GM23338 (cell line): Measurements from ENCODE around the gene LRRFIP2.

Source experiments
- CREB1 ChIP-seq: fragments of 250-450 bp; sonication (Bioruptor Pico); IDR thresholded peaks from 2 replicates; pipeline ENCODE4 v1.5.0; 2020; ENCODE audit warnings: low read depth, mild to moderate bottlenecking, moderate library complexity
- EZH2 ChIP-seq: fragments of 200-600 bp; sonication (generic); IDR thresholded peaks from one replicate; pipeline ENCODE4 v1.8.0; 2017; ENCODE audit warnings: antibody characterized with exemption, mild to moderate bottlenecking, low read depth; ENCODE audit not compliant: unreplicated experiment
- EZH2phosphoT487 ChIP-seq: fragments of 200-600 bp; sonication (generic); IDR thresholded peaks from one replicate; pipeline ENCODE4 v1.8.1; 2018; ENCODE audit warnings: antibody characterized with exemption; ENCODE audit not compliant: unreplicated experiment
- JUNB ChIP-seq: IDR thresholded peaks from one replicate; pipeline ENCODE4 v1.6.1; 2016; ENCODE audit warnings: antibody characterized with exemption; ENCODE audit not compliant: unreplicated experiment
- NANOG ChIP-seq: IDR thresholded peaks from 2 replicates; pipeline ENCODE4 v1.6.1; 2016; ENCODE audit warnings: antibody characterized with exemption, borderline replicate concordance
- POLR2AphosphoS5 ChIP-seq: IDR thresholded peaks from 2 replicates; pipeline ENCODE4 v1.6.1; 2016; ENCODE audit warnings: antibody characterized with exemption, low read depth
- REST ChIP-seq: IDR thresholded peaks from one replicate; pipeline ENCODE4 v1.6.1; 2018; ENCODE audit warnings: antibody characterized with exemption; ENCODE audit not compliant: unreplicated experiment
- STAT1 ChIP-seq: IDR thresholded peaks from one replicate; pipeline ENCODE4 v1.6.1; 2016; ENCODE audit warnings: antibody characterized with exemption; ENCODE audit not compliant: unreplicated experiment
- ZNF114 ChIP-seq: fragments of 250-450 bp; sonication (Bioruptor Pico); IDR thresholded peaks from 2 replicates; pipeline ENCODE4 v1.5.0; 2020; ENCODE audit warnings: mild to moderate bottlenecking, moderate library complexity
- ZNF462 ChIP-seq: fragments of 250-450 bp; sonication (Bioruptor Pico); IDR thresholded peaks from 2 replicates; pipeline ENCODE4 v1.5.0; 2020; ENCODE audit warnings: mild to moderate bottlenecking, moderate library complexity
- TF ChIP-seq, protein P1 (sequence below), 2 experiments: fragments of 200-600 bp in 1 of 2; sonication (generic) in 1 of 2; conservative IDR thresholded peaks; 2 replicates each; pipeline versions ENCODE4 v1.5.1 to v1.6.1; 2016 to 2017; ENCODE audit warnings: antibody characterized with exemption in 2 of 2, low read depth in 2 of 2, mild to moderate bottlenecking in 2 of 2, moderate library complexity in 1 of 2
- TF ChIP-seq, protein P2 (sequence below): IDR thresholded peaks from 2 replicates; pipeline ENCODE4 v1.6.1; 2016; ENCODE audit warnings: antibody characterized with exemption

DNA sequence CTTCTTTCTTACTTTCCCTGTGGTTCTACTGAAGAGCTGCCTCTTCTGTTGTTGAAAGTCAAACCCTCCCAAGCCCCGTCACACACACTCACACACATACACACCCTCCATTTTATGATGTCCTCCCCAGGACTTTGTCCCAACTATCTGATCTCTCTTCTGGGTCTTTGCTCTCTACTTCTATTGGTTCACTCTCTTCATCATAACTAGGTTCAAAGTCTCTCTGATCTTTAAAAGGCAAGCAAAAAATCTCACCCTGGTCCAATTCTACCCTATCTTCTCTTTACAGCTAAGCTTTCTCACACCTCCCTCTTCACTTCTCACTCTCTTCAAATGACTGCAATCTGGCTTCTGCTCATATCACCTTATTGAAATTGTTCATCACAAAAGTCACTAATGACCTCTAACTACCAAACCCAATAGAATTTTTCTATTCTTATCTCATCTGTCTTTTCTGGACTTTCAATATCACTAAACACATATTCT, 34.8 kb downstream of the LRRFIP2 start:
- TF ChIP-seq EZH2phosphoT487 (no peak), EZH2 (no peak), POLR2AphosphoS5 (no peak), REST (no peak), STAT1 (no peak), JUNB (no peak), CREB1 (no peak), NANOG (no peak), ZNF462 (no peak), ZNF114 (no peak)
- TF ChIP-seq, protein P1, sequence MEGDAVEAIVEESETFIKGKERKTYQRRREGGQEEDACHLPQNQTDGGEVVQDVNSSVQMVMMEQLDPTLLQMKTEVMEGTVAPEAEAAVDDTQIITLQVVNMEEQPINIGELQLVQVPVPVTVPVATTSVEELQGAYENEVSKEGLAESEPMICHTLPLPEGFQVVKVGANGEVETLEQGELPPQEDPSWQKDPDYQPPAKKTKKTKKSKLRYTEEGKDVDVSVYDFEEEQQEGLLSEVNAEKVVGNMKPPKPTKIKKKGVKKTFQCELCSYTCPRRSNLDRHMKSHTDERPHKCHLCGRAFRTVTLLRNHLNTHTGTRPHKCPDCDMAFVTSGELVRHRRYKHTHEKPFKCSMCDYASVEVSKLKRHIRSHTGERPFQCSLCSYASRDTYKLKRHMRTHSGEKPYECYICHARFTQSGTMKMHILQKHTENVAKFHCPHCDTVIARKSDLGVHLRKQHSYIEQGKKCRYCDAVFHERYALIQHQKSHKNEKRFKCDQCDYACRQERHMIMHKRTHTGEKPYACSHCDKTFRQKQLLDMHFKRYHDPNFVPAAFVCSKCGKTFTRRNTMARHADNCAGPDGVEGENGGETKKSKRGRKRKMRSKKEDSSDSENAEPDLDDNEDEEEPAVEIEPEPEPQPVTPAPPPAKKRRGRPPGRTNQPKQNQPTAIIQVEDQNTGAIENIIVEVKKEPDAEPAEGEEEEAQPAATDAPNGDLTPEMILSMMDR (conservative IDR thresholded peaks at IDR 0.05; ENCODE audit: low read depth in 2 of 2) = no peak
- TF ChIP-seq, protein P2, sequence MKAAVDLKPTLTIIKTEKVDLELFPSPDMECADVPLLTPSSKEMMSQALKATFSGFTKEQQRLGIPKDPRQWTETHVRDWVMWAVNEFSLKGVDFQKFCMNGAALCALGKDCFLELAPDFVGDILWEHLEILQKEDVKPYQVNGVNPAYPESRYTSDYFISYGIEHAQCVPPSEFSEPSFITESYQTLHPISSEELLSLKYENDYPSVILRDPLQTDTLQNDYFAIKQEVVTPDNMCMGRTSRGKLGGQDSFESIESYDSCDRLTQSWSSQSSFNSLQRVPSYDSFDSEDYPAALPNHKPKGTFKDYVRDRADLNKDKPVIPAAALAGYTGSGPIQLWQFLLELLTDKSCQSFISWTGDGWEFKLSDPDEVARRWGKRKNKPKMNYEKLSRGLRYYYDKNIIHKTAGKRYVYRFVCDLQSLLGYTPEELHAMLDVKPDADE = no peak
